22Rv1 (cell line): ENCODE data around the gene HIRA.

ENCODE experiments used
- H3K27ac ChIP-seq: fragments of 450-650 bp; 2 replicates; pipeline ENCODE4 v1.5.1; 2017
- CTCF ChIP-seq: fragments of 450-650 bp; IDR thresholded peaks from 2 replicates; pipeline ENCODE4 v1.5.1; 2017; ENCODE audit warnings: mild to moderate bottlenecking
- ZFX ChIP-seq: fragments of 450-650 bp; IDR thresholded peaks from 2 replicates; pipeline ENCODE4 v1.6.1; 2017; ENCODE audit warnings: antibody characterized with exemption, borderline replicate concordance

The HIRA gene

GRCh38 chr22:19356708-19357269 is 74.7 kb downstream of the HIRA start:
- no peak for TF ChIP-seq ZFX
- TF ChIP-seq CTCF = no peak
- H3K27ac ChIP-seq = no peak overlapping the region

GRCh38 chr22:19355413-19356157 is 75.9 kb downstream of the HIRA start:
- TF ChIP-seq CTCF (no peak), ZFX (no peak)
- no peak overlapping the region for H3K27ac ChIP-seq

GRCh38 chr22:19354201-19354600 is 77.3 kb downstream of the HIRA start:
- H3K27ac ChIP-seq = no peak overlapping the region
- TF ChIP-seq ZFX (no peak), CTCF (no peak)

GRCh38 chr22:19353363-19354131 is 78.0 kb downstream of the HIRA start:
- TF ChIP-seq ZFX (no peak), CTCF (no peak)
- H3K27ac ChIP-seq = no peak overlapping the region

GRCh38 chr22:19352766-19353165 is 78.8 kb downstream of the HIRA start:
- no peak for TF ChIP-seq ZFX
- no peak for TF ChIP-seq CTCF
- no peak overlapping the region for H3K27ac ChIP-seq

GRCh38 chr22:19352217-19352616 is 79.3 kb downstream of the HIRA start:
- no peak for TF ChIP-seq ZFX
- TF ChIP-seq CTCF = no peak
- no peak overlapping the region for H3K27ac ChIP-seq

GRCh38 chr22:19351604-19352003 is 79.9 kb downstream of the HIRA start:
- TF ChIP-seq ZFX (no peak), CTCF (no peak)
- H3K27ac ChIP-seq = no peak overlapping the region
